Inflammatory macrophage treated with lipopolysaccharide for 1 hour (primary cell): ENCODE measurements around the gene DHX34.
A peak's percentile ranks its signal among the peaks of the same experiment; 100 is the strongest.
"Not testable (repeated sequence)": the region's sequence is repeated elsewhere in the genome, so short reads cannot be mapped to it uniquely, and the experiment has no call there.

Experiments used
- DNase-seq, 2 donors: peaks; one replicate each; pipeline ENCODE4 v3.0.0-alpha.2; 2020 to 2022

DHX34 gene

GRCh38 chr19:47348819-47349795, at the start of gene DHX34:
Gene DHX34 (plus strand): TSS chr19:47349315. CDS start chr19:47353031, 3,716 bp downstream.
- DNase-seq = peak; percentile 99 to 100

- not testable (repeated sequence) for DNase-seq
Observed at GRCh38 chr19:47300867-47301266, 48.2 kb upstream of the DHX34 start.

- peak; percentile 77 to 78 for DNase-seq
Observed at GRCh38 chr19:47302249-47302648, 46.9 kb upstream of the DHX34 start.

GRCh38 chr19:47303966-47304365, 45.1 kb upstream of the DHX34 start:
- DNase-seq = no peak

- DNase-seq = peak; percentile 89
Observed at GRCh38 chr19:47305309-47305751, 43.8 kb upstream of the DHX34 start.

GRCh38 chr19:47306303-47306702, 42.8 kb upstream of the DHX34 start:
- no peak for DNase-seq

- no peak for DNase-seq
Observed at GRCh38 chr19:47309038-47309437, 40.1 kb upstream of the DHX34 start.

GRCh38 chr19:47309608-47310007, 39.5 kb upstream of the DHX34 start, which contains the start of gene C5AR1:
Gene C5AR1 (plus strand): TSS chr19:47309861. CDS start chr19:47309896, 35 bp downstream.
- peak; percentile 78 to 79 for DNase-seq

- no peak for DNase-seq
Observed at GRCh38 chr19:47310323-47310722, 38.8 kb upstream of the DHX34 start.

- peak; percentile 81 to 83 for DNase-seq
Observed at GRCh38 chr19:47310819-47311218, 38.3 kb upstream of the DHX34 start.

- no peak for DNase-seq
Observed at GRCh38 chr19:47312366-47313006, 36.6 kb upstream of the DHX34 start.

GRCh38 chr19:47313754-47314295, 35.3 kb upstream of the DHX34 start:
- no peak for DNase-seq

GRCh38 chr19:47315125-47315821, 33.8 kb upstream of the DHX34 start:
- DNase-seq = peak; percentile 96 to 99

- DNase-seq = no peak
Observed at GRCh38 chr19:47316513-47316912, 32.6 kb upstream of the DHX34 start.

GRCh38 chr19:47319923-47320871, 28.9 kb upstream of the DHX34 start:
- no peak for DNase-seq

- DNase-seq = peak in 1 of 2 donors; percentile 70
Observed at GRCh38 chr19:47321630-47322029, 27.5 kb upstream of the DHX34 start.

- peak; percentile 81 to 96 for DNase-seq
Observed at GRCh38 chr19:47322058-47322457, 27.1 kb upstream of the DHX34 start.

GRCh38 chr19:47323409-47323808, 25.7 kb upstream of the DHX34 start:
- no peak for DNase-seq

- DNase-seq = no peak
Observed at GRCh38 chr19:47323872-47324271, 25.2 kb upstream of the DHX34 start.

GRCh38 chr19:47324502-47324901, 24.6 kb upstream of the DHX34 start:
- peak; percentile 85 to 94 for DNase-seq

- DNase-seq = peak; percentile 62 to 67
Observed at GRCh38 chr19:47330466-47330869, 18.6 kb upstream of the DHX34 start.

- no peak for DNase-seq
Observed at GRCh38 chr19:47331490-47331889, 17.6 kb upstream of the DHX34 start.
